ENCODE results near the gene MRAP. TPM values are rescaled to one million over a fixed set of nuclear protein-coding genes. Genes with fewer than 3 reads are reported as not detected.

Gene MRAP
- total RNA-seq (2022; extraction: Qiagen RNA extraction): not detected in 5 replicates

GRCh38 chr21:32298658-32299081 lies at the start of gene MRAP:
MRAP (plus strand) TSS chr21:32298855; CDS start chr21:32298972, 117 bp downstream.

GRCh38 chr21:32278518-32279376 lies 19.9 kb upstream of the MRAP start, which contains the start of gene MIS18A:
MIS18A (minus strand) TSS chr21:32279049; CDS start chr21:32279014, 35 bp downstream.

Other genes starting within 250 kb of the MRAP start
- gene MIS18A, start 19.8 kb upstream of the MRAP start, total RNA-seq (2022; extraction: Qiagen RNA extraction): 13.3 to 15.0 TPM (median 14.7 TPM) in 5 replicates
- 9.9 to 15.9 TPM (median 14.4 TPM) in 5 replicates for gene URB1, start 94.2 kb downstream of the MRAP start, total RNA-seq (2022; extraction: Qiagen RNA extraction)
- gene EVA1C, start 113.9 kb downstream of the MRAP start, total RNA-seq (2022; extraction: Qiagen RNA extraction): 53.6 to 63.2 TPM (median 58.1 TPM) in 5 replicates